ENCODE results near the gene GLT6D1. TPM values are rescaled to one million over a fixed set of nuclear protein-coding genes. Genes with fewer than 3 reads are reported as not detected.

GLT6D1 gene
- total and polyA plus RNA-seq, 2 donors, result not detected

DNA sequence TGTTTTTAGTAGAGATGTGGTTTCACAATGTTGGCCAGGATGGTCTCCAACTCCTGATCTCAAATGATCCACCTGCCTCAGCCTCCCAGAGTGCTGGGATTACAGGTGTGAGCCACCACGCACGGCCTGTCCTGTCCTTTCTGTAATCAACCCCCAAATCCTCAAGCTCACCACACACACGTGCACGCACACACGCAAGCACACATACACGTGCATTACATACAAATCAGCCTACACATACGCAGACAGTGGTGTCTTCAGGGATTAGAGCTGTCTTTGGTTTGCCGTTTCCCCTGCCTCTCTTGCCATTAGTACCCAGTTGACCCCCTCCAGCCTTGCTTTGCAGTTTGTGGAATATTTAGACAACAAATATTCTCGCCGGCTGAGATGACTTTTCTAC lies 6.5 kb downstream of the GLT6D1 start:
- 90% methylated on average over 10 of the region's 10 CpGs for WGBS
- Histone ChIP-seq H3K4me3 (ENCODE audit: low read depth, low read length) (no peak overlapping the region), H3K36me3 (ENCODE audit: insufficient read depth) (no peaks in the 10 kb centered on the region), H3K27ac (ENCODE audit: low read depth) (no peak overlapping the region), H3K4me1 (ENCODE audit: insufficient read depth) (no peaks in the 10 kb centered on the region)
- DNase-seq (ENCODE audit: extremely low spot score), result no peak

- H3K36me3 ChIP-seq (ENCODE audit: insufficient read depth), result no peaks in the 10 kb centered on the region
- H3K4me3 ChIP-seq (ENCODE audit: low read depth, low read length), result no peak overlapping the region
- DNase-seq (ENCODE audit: extremely low spot score), result no peak
- WGBS, result 85% methylated on average over 14 of the region's 14 CpGs
- no peaks in the 10 kb centered on the region for H3K4me1 ChIP-seq (ENCODE audit: insufficient read depth)
- no peak overlapping the region for H3K27ac ChIP-seq (ENCODE audit: low read depth)
These were observed 15.1 kb downstream of the GLT6D1 start for GRCh38 chr9:135624282-135624681.

DNA sequence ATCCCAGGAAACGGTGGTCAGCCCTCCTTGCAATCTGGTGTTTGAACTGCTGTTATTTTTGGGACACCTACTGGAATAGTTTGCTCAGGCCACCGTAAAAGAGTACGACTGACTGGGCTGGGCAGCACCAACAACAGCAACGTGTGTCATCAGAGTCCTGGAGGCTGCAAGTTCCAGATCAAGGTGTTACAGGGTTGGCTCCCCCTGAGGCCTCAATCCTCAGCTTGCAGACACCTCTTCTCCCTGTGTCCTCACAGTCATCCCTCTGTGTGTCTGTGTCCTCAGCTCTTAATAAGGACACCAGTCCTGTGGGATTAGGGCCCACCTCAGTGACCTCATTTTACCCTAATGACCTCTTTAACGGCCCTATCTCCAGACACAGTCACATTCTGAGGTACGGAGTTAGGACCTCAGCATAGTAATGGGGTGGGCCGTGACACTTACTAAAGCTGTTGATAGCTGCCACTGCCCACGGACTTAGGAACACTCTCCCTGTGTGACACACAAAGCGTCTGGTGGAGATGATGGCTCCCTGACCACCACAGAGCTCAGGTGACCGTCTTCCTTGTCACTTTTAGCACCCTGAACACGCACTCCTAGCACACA lies 16.8 kb downstream of the GLT6D1 start:
- no peak for DNase-seq (ENCODE audit: extremely low spot score)
- Histone ChIP-seq H3K4me1 (ENCODE audit: insufficient read depth) (no peaks in the 10 kb centered on the region), H3K27ac (ENCODE audit: low read depth) (no peak overlapping the region), H3K4me3 (ENCODE audit: low read depth, low read length) (no peak overlapping the region), H3K36me3 (ENCODE audit: insufficient read depth) (no peaks in the 10 kb centered on the region)
- WGBS, result 50% methylated on average over 11 of the region's 11 CpGs

DNA sequence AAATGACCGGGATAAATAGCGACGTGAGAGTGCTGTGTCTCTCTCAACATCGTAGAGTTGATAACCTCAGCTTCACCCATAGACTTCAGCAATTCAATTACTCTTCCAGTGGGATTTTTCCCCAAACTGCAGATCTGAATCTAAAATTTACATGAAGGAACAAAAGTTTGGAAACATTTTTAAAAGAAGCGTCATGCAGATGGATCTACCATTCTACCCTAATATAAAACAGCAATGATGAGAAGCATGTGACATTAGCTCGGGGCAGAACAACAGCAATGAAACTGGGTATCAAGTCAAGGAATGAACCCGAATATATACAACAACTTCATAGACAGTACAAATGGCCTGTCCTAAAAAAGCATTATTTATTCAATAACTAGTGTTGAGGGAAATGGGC lies 18.8 kb downstream of the GLT6D1 start:
- no peak overlapping the region for H3K4me3 ChIP-seq (ENCODE audit: low read depth, low read length)
- no peaks in the 10 kb centered on the region for H3K36me3 ChIP-seq (ENCODE audit: insufficient read depth)
- no peak overlapping the region for H3K27ac ChIP-seq (ENCODE audit: low read depth)
- 35% methylated on average over 7 of the region's 7 CpGs for WGBS
- DNase-seq (ENCODE audit: extremely low spot score), result no peak
- H3K4me1 ChIP-seq (ENCODE audit: insufficient read depth), result no peaks in the 10 kb centered on the region

DNA sequence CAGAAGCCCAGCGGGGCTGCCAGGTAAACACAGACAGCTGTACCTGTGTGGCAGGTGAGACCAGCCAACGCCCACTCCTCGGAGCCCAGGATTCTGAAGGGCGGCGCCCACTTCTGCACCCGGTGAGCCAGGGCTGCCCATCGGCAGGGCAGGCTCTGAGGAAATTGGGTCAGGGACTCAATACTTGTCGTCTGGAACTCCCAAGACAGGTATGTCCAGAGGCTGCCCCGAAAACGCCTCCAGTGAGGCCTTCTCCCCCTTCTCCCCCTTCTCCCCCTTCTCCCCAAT lies 19.8 kb downstream of the GLT6D1 start:
- H3K27ac ChIP-seq (ENCODE audit: low read depth), result no peak overlapping the region
- H3K4me1 ChIP-seq (ENCODE audit: insufficient read depth), result no peaks in the 10 kb centered on the region
- no peak overlapping the region for H3K4me3 ChIP-seq (ENCODE audit: low read depth, low read length)
- H3K36me3 ChIP-seq (ENCODE audit: insufficient read depth), result no peaks in the 10 kb centered on the region
- WGBS, result 70% methylated on average over 10 of the region's 10 CpGs
- DNase-seq (ENCODE audit: extremely low spot score), result no peak

DNA sequence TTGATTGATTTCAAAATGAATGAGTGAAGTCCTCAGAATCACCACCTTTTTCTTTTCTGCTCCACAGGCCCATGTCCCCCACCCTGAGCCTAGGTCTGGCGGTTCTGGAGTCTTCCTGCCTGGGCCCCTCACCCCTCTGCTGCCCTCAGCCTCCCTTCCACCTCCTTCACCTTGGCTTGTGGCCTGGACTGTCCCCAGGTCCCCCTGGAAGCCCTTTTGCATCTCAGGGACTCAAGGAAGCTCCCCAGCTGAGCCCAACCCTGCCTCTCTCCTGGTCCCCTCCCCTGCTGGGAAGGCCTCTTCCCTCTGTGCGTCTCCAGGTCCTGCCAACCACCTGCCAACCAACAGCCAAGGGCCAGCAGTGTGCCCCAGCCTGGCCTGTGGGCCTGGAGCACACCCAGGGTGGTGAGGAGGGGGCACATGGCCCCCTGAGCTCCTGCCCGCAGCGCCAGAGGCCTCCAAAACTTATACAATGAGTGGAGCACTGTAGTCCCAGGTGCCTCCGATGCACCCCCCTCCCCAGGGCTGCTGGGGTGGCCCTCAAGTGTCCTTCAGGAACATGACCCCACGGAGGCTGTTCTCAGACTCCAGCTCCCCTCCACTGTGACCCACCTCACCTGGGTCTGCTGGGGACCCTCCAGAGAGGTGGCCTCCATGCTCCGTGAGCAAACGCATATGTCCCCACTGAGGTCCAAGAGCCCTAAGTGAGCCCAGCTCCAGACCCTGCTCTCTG lies 20.3 kb downstream of the GLT6D1 start:
- Histone ChIP-seq H3K36me3 (ENCODE audit: insufficient read depth) (no peaks in the 10 kb centered on the region), H3K4me1 (ENCODE audit: insufficient read depth) (no peaks in the 10 kb centered on the region), H3K4me3 (ENCODE audit: low read depth, low read length) (no peak overlapping the region), H3K27ac (ENCODE audit: low read depth) (no peak overlapping the region)
- no peak for DNase-seq (ENCODE audit: extremely low spot score)
- WGBS, result 78% methylated on average over 8 of the region's 8 CpGs

DNA sequence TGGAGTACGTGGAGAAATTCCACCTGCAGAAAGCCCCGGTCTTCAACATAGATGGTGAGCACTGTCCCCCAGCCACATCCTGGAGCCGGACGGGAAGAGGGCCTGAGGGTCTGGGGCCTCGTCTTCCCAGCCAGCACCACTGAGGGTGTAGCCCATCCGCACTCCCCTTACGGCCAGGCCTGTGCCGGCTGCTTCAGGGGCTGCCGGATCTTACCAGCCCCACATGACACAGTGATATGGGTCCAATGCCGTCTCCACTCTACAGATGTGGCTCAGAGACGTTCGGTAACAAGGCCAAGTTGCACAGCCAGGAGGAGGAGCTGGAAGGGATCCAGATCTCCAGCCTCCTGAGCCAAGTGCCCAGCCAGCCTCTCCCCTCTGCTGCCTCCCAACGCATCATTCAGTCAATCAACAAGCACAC lies 21.3 kb downstream of the GLT6D1 start:
- DNase-seq (ENCODE audit: extremely low spot score), result no peak
- 75% methylated on average over 13 of the region's 13 CpGs for WGBS

GRCh38 chr9:135617538-135617900 lies 21.8 kb downstream of the GLT6D1 start:
- no peak for DNase-seq (ENCODE audit: extremely low spot score)
- no peak overlapping the region for H3K4me3 ChIP-seq (ENCODE audit: low read depth, low read length)
- WGBS, result 84% methylated on average over 13 of the region's 13 CpGs
- H3K4me1 ChIP-seq (ENCODE audit: insufficient read depth), result no peaks in the 10 kb centered on the region
- H3K27ac ChIP-seq (ENCODE audit: low read depth), result no peak overlapping the region
- no peaks in the 10 kb centered on the region for H3K36me3 ChIP-seq (ENCODE audit: insufficient read depth)

More for the DNA sequence above, 21.3 kb downstream of the GLT6D1 start:
- H3K27ac ChIP-seq (ENCODE audit: low read depth), result no peak overlapping the region
- H3K4me3 ChIP-seq (ENCODE audit: low read depth, low read length), result no peak overlapping the region
- no peaks in the 10 kb centered on the region for H3K36me3 ChIP-seq (ENCODE audit: insufficient read depth)
- H3K4me1 ChIP-seq (ENCODE audit: insufficient read depth), result no peaks in the 10 kb centered on the region

GRCh38 chr9:135616619-135617537 lies 22.5 kb downstream of the GLT6D1 start:
- Histone ChIP-seq H3K4me1 (ENCODE audit: insufficient read depth) (no peaks in the 10 kb centered on the region), H3K36me3 (ENCODE audit: insufficient read depth) (no peaks in the 10 kb centered on the region), H3K4me3 (ENCODE audit: low read depth, low read length) (no peak overlapping the region), H3K27ac (ENCODE audit: low read depth) (no peak overlapping the region)
- 70% methylated on average over 34 of the region's 34 CpGs for WGBS
- DNase-seq (ENCODE audit: extremely low spot score), result no peak

DNA sequence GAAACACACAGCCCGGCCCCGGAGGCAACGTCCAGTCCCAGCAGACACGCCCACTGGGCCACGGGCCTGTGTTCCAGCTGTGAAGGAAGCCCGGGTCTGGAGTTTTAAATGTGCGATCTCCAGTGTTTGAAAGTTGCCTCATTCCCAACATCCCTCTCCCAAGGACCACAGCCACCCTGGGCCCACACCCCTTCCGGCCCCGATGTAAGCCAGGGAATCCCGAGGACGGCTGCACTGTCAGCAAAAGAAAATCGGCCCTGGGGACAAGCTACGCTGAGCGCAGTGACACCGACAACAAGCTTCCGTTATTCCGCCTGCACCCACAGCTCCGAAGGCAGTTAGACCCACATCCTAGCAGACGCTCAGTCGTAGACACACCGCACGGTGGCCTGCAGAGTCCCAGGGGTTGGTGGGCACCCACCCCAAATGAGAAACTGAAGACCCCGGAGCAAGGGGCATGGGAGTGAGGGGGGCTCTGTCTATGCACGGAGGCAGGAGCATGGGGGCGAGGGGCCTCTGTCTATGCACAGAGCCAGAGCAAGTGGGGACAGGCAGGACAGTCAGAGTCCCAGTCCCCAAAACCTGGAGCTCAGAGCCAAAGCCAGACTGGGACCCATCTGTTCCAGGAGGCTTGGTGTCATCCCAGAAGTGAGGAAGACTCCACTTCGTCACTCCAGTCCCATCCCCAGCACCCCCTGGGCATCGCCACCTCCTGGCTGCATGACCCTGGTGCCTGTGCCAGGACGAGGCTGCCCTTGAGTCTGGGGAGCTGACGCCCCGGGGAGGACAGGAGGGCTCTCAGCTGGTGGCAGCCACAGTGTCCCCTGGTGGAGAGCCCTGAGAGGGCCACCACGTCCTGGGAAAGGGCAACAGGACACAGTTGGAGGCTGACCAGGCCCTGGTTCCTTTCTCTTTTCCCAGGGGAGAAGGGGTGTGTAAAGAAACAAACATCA lies 23.4 kb downstream of the GLT6D1 start:
- no peak overlapping the region for H3K4me3 ChIP-seq (ENCODE audit: low read depth, low read length)
- H3K4me1 ChIP-seq (ENCODE audit: insufficient read depth), result no peaks in the 10 kb centered on the region
- no peak overlapping the region for H3K27ac ChIP-seq (ENCODE audit: low read depth)
- WGBS, result 57% methylated on average over 31 of the region's 31 CpGs
- H3K36me3 ChIP-seq (ENCODE audit: insufficient read depth), result no peaks in the 10 kb centered on the region
- DNase-seq (ENCODE audit: extremely low spot score), result no peak

DNA sequence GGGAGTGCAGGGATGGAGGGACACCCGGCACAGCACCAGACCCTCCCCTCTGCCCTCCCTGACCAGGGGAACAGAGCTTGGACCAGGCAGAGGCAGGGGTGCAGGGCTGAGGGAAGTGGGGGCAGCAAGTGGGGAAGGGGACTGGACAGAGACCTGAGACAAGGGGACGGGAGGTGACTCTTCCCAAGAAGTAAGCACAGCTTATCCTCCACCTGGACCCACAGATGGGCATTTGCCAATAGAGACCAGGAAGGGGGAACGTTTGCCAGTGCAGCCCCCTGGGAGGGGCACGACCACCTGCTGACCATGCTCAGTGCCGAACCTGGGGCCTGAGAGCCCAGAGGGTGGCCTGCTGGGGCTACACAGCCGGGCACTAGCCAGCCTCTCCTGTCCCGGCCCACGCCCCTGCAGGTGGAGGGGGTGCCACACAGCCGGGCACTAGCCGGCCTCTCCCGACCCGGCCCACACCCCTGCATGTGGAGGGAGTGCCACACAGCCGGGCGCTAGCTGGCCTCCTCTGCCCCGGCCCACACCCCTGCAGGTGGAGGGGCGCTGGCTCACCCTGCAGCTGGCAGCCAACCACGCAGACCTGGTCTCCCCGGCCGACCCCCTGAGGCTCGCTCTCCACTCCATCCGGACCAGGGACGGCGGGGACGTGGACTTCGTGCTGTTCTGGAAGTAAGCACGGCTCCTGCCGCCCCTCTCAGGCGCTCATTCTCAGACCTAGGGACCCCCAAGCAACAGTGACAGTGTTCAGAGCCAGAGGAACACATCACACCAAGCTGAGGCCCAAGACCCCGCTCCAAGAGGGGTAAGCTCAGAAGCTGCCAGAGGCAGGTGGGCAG lies 24.3 kb downstream of the GLT6D1 start:
- Histone ChIP-seq H3K27ac (ENCODE audit: low read depth) (no peak overlapping the region), H3K4me1 (ENCODE audit: insufficient read depth) (no peaks in the 10 kb centered on the region), H3K36me3 (ENCODE audit: insufficient read depth) (no peaks in the 10 kb centered on the region), H3K4me3 (ENCODE audit: low read depth, low read length) (no peak overlapping the region)
- no peak for DNase-seq (ENCODE audit: extremely low spot score)
- WGBS, result 78% methylated on average over 29 of the region's 29 CpGs

GRCh38 chr9:135613946-135614805 lies 25.2 kb downstream of the GLT6D1 start:
- no peaks in the 10 kb centered on the region for H3K36me3 ChIP-seq (ENCODE audit: insufficient read depth)
- 74% methylated on average over 34 of the region's 34 CpGs for WGBS

More at GRCh38 chr9:135613946-135614805, 25.2 kb downstream of the GLT6D1 start:
- no peaks in the 10 kb centered on the region for H3K4me1 ChIP-seq (ENCODE audit: insufficient read depth)
- DNase-seq (ENCODE audit: extremely low spot score), result no peak
- no peak overlapping the region for H3K4me3 ChIP-seq (ENCODE audit: low read depth, low read length)
- H3K27ac ChIP-seq (ENCODE audit: low read depth), result no peak overlapping the region

All from urinary bladder (tissue), 4 donors.